ENCODE results near the gene GPR157.

GRCh38 chr1:9088807-9089206 lies 40.1 kb downstream of the GPR157 start:
- TF ChIP-seq ZNF704 (CRISPR knock-in tag; IDR thresholded peaks at IDR 0.05; ENCODE audit: borderline replicate concordance) (no peak), ARID5B (CRISPR knock-in tag; IDR thresholded peaks at IDR 0.05) (no peak), ZNF160 (CRISPR knock-in tag; IDR thresholded peaks at IDR 0.05) (no peak), POLR2AphosphoS5 (IDR thresholded peaks at IDR 0.05; ENCODE audit: low read depth, low read length) (no peak)

Measured in HepG2 (cell line).